Natural killer cell treated with Interleukin-12 subunit alpha and Interleukin-12 subunit beta and Interleukin-15 and Interleukin-18, amount 100 ng/mL, for 72 hours (primary cell): ENCODE results near the gene PLEKHM1. TPM values are rescaled to one million over a fixed set of nuclear protein-coding genes. Genes with fewer than 3 reads are reported as not detected.
"Not testable (repeated sequence)": the region's sequence is repeated elsewhere in the genome, so short reads cannot be mapped to it uniquely, and the experiment has no call there.

Experiments used
- ATAC-seq, 2 donors: fragments of 150-1000 bp; cut with Tn5 transposase in 1 of 2; sonication (Bioruptor Pico), chemical (Tn5 transposase) in 1 of 2; 2 replicates each; pipeline ENCODE4 v1.10.0; 2021
- DNase-seq: peaks from one replicate; pipeline ENCODE4 v3.0.0; 2022; ENCODE audit warnings: low spot score
- H3K27ac Mint-ChIP-seq, 2 donors: 1 replicate in 1 of 2; 2 replicates in 1 of 2; pipeline ENCODE4 v1.8.0; 2022; ENCODE audit warnings: mixed read lengths in 2 of 2, mild to moderate bottlenecking in 1 of 2, moderate library complexity in 1 of 2
- H3K27me3 Mint-ChIP-seq, 2 donors: 1 replicate in 1 of 2; 2 replicates in 1 of 2; pipeline ENCODE4 v1.8.0; 2022; ENCODE audit warnings: mixed read lengths in 2 of 2
- H3K36me3 Mint-ChIP-seq: one replicate; pipeline ENCODE4 v1.8.0; 2022; ENCODE audit warnings: mixed read lengths
- H3K4me1 Mint-ChIP-seq, 2 donors: 1 replicate in 1 of 2; 2 replicates in 1 of 2; pipeline ENCODE4 v1.8.0; 2022; ENCODE audit warnings: low read depth in 2 of 2, mixed read lengths in 2 of 2, mild to moderate bottlenecking in 1 of 2
- H3K4me3 Mint-ChIP-seq: one replicate; pipeline ENCODE4 v1.8.0; 2022; ENCODE audit warnings: mixed read lengths
- H3K9me3 Mint-ChIP-seq: 2 replicates; pipeline ENCODE4 v1.8.0; 2022; ENCODE audit warnings: mixed read lengths
- total RNA-seq, 2 donors: library from RNA; stranded (reverse); gene quantifications; one replicate each; pipeline ENCODE4 v1.2.3, GENCODE V29; 2022

The PLEKHM1 gene
- total RNA-seq, 2 donors from 2014 or later, result 63.1 to 68.1 TPM

DNA sequence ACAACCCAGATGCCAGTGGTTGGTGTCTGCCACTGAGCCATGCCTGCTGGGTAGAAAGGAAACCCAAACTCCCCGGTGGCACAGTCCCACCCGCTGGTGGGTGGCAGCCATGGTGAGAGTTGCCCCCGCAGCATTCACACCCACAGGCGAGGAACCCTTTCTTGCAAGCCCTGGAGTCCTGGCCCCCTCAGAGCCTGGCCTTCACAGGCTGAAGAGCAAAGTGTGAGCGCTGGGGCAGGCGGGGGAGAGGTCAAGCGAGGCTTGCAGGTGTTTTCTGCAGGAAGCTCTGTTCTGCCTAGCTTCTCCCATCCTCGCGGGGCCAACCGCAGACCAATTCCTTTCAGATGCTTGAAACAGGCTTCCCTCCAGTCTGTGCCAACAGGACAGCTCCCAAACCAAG is 38.9 kb downstream of the PLEKHM1 start:
- H3K4me1 Mint-ChIP-seq, result peaks cover 15 to 21% of the 10 kb centered on the region in 2 donors
- H3K27me3 Mint-ChIP-seq, DNase-seq, H3K4me3 Mint-ChIP-seq, H3K27ac Mint-ChIP-seq, H3K36me3 Mint-ChIP-seq, H3K9me3 Mint-ChIP-seq: not testable (repeated sequence)
- ATAC-seq, result peak; percentile 56 to 80

- no peaks in the 10 kb centered on the region for H3K27me3 Mint-ChIP-seq
- H3K4me1 Mint-ChIP-seq, result peaks cover 15 to 21% of the 10 kb centered on the region in 2 donors
- ATAC-seq, result peak in 1 of 2 donors; percentile 57
- no peak for DNase-seq
- no peak overlapping the region for H3K27ac Mint-ChIP-seq
- no peak overlapping the region for H3K4me3 Mint-ChIP-seq
- H3K9me3 Mint-ChIP-seq, result no peaks in the 10 kb centered on the region
- no peaks in the 10 kb centered on the region for H3K36me3 Mint-ChIP-seq
Measured at GRCh38 chr17:45451131-45451530, 39.4 kb downstream of the PLEKHM1 start.

GRCh38 chr17:45449708-45450329 is 40.7 kb downstream of the PLEKHM1 start:
- not testable (repeated sequence) for H3K36me3 Mint-ChIP-seq, H3K9me3 Mint-ChIP-seq, ATAC-seq, H3K27me3 Mint-ChIP-seq, H3K4me3 Mint-ChIP-seq, DNase-seq
- Mint-ChIP-seq H3K27ac (peak overlapping the region; percentile 25 to 50), H3K4me1 (peaks cover 21 to 27% of the 10 kb centered on the region in 2 donors)

GRCh38 chr17:45449260-45449659 is 41.3 kb downstream of the PLEKHM1 start:
- ATAC-seq, H3K36me3 Mint-ChIP-seq, H3K27me3 Mint-ChIP-seq, DNase-seq, H3K27ac Mint-ChIP-seq, H3K9me3 Mint-ChIP-seq, H3K4me3 Mint-ChIP-seq: not testable (repeated sequence)
- peaks cover 18 to 23% of the 10 kb centered on the region in 2 donors for H3K4me1 Mint-ChIP-seq

DNA sequence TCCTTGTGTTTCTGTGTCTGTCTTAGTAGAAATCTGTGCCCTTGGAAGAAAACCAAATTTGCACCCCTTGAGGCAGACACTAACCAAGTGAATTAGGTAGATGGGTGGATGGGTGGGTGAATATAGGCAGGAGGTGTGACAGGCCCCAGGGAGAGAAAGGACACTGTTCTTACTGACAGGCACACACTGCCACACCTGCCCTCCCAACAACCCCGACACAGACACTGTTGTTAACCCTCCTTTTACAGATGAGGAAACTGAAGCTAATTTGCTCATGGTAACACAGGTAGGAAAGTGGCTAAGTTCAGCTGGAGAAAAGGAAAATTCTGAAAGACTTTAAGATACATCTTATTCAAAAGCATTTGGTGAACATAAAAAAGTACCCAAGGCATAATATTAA is 42.0 kb downstream of the PLEKHM1 start:
- not testable (repeated sequence) for H3K27me3 Mint-ChIP-seq, DNase-seq, H3K36me3 Mint-ChIP-seq, ATAC-seq, H3K4me3 Mint-ChIP-seq, H3K9me3 Mint-ChIP-seq, H3K27ac Mint-ChIP-seq
- H3K4me1 Mint-ChIP-seq, result peaks cover 18 to 23% of the 10 kb centered on the region in 2 donors

- H3K27me3 Mint-ChIP-seq, H3K27ac Mint-ChIP-seq, ATAC-seq, H3K4me3 Mint-ChIP-seq, DNase-seq, H3K9me3 Mint-ChIP-seq, H3K36me3 Mint-ChIP-seq: not testable (repeated sequence)
- H3K4me1 Mint-ChIP-seq, result peaks cover 18 to 23% of the 10 kb centered on the region in 2 donors
Measured at GRCh38 chr17:45448066-45448465, 42.5 kb downstream of the PLEKHM1 start.

- H3K4me3 Mint-ChIP-seq, ATAC-seq, H3K36me3 Mint-ChIP-seq, H3K27me3 Mint-ChIP-seq, DNase-seq, H3K27ac Mint-ChIP-seq, H3K9me3 Mint-ChIP-seq: not testable (repeated sequence)
- peaks cover 18 to 20% of the 10 kb centered on the region in 2 donors for H3K4me1 Mint-ChIP-seq
Measured at GRCh38 chr17:45447650-45448049, 42.9 kb downstream of the PLEKHM1 start.

DNA sequence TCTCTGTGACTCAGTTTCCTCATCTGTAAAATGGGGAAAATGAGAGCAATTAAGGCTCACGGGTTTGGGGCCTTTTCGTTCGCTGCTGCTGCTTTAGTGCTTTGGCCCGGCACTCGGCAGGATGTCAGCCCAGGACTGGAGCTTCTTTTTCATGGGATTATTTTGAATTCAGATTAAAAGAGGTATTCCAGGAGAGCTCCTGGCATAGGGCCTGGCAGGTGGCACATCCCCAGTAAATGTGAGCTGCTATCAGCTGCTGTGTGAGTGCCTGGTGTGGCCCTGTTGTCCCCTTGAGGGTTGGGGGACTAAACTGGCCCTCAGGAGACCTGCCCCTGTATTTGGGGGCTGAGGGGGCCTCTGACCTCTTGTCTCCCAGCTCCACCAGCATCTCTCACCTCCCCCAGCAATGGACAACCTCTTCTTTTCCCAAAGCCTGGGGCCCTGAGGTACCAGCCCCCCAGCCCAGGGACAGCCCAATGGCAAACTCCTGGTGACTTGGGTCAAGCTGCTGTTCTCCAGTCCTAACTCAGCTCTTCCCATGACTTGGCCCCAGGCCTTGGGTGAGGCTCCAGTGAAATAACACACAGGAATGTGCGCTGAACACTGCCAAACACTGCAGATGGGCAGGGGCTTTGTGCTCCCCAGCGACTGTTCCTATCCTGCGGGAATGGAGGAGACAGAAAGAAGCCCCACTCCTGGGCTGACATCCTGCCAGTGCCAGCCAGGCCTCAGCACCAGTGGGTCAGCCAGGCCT is 43.5 kb downstream of the PLEKHM1 start:
- not testable (repeated sequence) for H3K9me3 Mint-ChIP-seq, DNase-seq, H3K27me3 Mint-ChIP-seq, ATAC-seq, H3K27ac Mint-ChIP-seq, H3K36me3 Mint-ChIP-seq, H3K4me3 Mint-ChIP-seq
- peaks cover 18% of the 10 kb centered on the region in 2 donors for H3K4me1 Mint-ChIP-seq

DNA sequence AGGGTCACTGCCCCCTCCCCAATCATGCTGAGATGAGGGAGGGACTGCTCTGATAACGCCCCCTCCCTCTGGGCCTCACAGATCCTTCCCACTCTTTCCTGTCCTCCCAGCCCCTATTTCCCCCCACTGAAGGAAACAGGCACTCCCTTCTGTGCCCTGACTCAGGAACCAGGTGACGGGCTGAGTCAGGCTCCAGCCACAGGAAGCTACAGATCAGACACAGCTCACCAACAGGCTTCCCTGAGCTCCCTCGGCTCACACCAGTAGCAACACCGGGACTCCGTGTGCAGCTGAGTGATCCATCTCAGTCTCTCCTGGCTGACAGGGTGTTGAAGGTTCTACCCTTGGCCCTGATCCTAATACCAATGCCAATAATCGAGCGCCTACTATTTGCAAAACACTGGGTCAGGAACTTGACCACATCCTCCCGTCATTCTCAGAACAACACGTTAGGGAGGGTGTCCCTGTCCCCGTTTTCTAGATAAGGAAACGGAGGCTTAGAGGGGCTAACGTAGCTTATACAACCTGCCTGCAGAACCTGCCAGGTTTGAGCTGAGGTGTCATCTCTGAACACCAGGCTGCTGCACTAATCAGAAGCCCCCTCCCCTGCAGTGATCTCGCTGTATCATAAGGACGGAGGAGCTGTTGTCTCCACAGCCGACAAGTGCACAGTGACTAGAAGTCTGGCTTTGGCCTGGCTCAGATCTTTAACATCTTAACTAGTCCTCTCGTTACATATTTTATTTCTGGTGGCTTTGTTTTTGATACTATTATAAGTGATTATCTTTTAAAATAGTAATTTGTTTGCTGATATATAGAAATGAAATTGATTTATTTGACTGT is 44.4 kb downstream of the PLEKHM1 start:
- peak overlapping the region; percentile 70 to 95 for H3K27ac Mint-ChIP-seq
- DNase-seq, H3K27me3 Mint-ChIP-seq, H3K9me3 Mint-ChIP-seq, H3K36me3 Mint-ChIP-seq: not testable (repeated sequence)
- H3K4me3 Mint-ChIP-seq, result peak overlapping the region; percentile 69
- H3K4me1 Mint-ChIP-seq, result peaks cover 18 to 21% of the 10 kb centered on the region in 2 donors
- peak; percentile 92 to 96 for ATAC-seq

GRCh38 chr17:45444856-45445820 is 45.4 kb downstream of the PLEKHM1 start:
- Mint-ChIP-seq H3K27ac (peak overlapping the region; percentile 70 to 95), H3K4me1 (peaks cover 16 to 19% of the 10 kb centered on the region in 2 donors)
- ATAC-seq, DNase-seq, H3K9me3 Mint-ChIP-seq, H3K27me3 Mint-ChIP-seq, H3K36me3 Mint-ChIP-seq, H3K4me3 Mint-ChIP-seq: not testable (repeated sequence)

- ATAC-seq, H3K27me3 Mint-ChIP-seq, H3K4me3 Mint-ChIP-seq, H3K36me3 Mint-ChIP-seq, DNase-seq, H3K9me3 Mint-ChIP-seq, H3K27ac Mint-ChIP-seq: not testable (repeated sequence)
- H3K4me1 Mint-ChIP-seq, result peaks cover 12 to 14% of the 10 kb centered on the region in 2 donors
Measured at GRCh38 chr17:45444301-45444700, 46.2 kb downstream of the PLEKHM1 start.

DNA sequence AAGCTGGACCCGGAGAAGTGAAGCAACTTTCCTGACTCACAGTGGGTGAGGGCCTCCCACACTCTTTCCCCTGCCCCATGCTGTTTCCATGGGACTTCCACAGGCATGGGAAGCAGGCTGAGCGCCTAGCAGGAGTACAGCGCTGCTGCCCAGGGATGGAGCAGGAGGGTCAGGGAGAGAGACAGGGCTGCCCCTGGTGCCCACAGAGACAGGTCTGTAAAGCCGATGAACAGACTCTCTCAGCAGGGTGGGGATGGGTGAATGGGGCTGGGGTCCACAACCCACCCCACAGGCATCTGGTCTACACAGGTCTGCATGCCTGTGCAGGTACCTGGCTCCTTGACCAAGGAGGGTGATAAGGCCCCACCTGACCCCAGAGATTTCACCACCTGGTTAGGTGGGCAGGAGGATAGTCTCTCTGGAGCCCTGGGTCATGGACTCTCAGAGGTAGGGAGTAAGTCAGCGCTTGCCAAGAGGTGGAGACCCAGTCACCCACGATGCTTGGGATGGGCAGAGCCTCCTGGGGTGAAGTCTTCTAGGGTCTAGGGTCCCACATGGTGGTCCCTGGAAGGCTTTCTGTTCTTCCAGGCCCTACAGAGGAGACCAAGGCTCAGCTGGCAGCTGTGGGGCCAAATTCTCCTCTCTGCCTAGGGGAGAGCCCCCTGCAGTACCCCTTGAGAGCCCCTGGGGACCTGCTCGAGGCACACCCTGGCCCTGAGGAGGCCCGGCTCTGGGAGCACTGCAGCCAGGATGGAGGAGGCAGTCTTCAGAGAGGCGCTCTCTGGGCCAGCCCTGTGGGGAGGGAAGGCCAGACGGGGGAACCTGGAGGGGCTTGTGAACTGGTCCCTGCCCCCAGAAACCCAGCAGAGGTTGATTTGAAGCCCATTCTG is 46.9 kb downstream of the PLEKHM1 start:
- not testable (repeated sequence) for H3K4me3 Mint-ChIP-seq, H3K27ac Mint-ChIP-seq, H3K9me3 Mint-ChIP-seq, H3K27me3 Mint-ChIP-seq, ATAC-seq, DNase-seq, H3K36me3 Mint-ChIP-seq
- peaks cover 12% of the 10 kb centered on the region in 2 donors for H3K4me1 Mint-ChIP-seq
